Measurements from ENCODE around the gene PKDCC.
A peak's percentile ranks its signal among the peaks of the same experiment; 100 is the strongest.

Gene PKDCC

DNA sequence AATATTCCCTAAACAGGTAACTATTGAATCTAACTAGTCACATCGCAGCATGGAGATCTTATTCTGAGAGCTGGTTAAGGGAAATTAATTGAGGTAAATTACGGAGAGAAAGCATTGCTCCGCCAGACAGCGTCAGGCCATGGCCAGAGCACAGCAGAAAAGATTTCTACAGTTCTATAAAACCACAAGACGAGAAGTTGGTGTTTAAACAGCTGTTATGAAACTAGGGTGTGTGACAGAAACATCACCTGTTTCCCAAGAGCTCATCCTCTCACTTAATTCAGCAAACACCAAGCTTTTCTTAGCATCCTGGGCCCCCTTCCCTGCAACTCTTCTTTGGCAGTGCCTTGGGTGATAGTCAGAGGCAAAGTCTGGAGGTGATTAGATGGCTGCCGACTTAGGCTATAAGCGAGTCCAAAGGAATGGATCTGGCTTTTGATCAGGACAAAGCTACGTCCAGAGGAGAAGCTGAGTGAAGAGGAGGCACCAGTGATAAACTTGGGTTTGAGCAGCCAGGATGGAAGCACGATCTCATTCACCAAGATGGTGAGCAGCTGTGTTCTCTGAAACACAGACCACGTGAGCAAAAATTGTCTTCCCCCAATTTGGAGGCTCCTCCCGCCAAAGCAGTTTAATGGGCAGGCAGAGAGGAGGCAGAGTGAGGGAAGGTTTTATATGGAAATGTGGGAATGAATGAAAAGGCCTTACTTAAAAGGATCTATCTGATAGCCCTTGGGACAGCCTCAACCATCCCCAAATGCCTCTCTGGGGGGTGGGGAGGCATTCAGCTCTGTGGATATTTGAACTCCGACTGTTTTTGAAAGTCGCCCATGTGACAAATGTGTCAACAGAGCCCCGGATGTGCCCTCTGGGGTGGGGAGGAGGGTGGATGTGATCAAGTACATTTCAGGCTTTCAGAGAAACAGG lies 57.8 kb downstream of the PKDCC start:
- DNase-seq (ENCODE audit: low read depth), result peak; percentile 52

DNA sequence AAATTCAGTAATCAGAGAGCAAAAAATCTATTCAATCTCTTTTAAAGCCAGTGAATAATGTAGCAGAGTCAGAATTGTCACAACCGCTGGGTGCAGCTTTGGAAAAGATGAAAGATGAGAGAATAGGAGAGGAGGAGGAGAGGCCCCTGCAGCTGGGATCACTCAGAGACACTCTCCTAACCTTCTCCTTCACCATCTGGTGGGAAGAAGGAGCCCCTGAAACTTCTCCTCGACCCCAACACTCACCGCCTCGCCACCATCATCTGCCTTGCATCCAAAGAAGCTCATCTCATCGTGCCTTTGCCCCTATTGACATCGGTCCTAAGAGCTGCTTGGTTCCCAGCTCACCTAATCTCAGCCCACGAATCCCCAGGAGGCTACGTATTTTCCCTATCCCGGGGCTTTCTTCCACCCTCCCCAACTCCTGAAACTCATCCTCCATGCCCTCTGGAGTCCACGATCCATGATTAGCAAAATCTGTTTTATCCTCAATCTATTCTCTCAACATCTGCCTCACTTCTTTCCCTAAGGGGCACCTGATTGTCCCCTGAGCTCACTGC lies 58.5 kb downstream of the PKDCC start:
- no peak for DNase-seq (ENCODE audit: low read depth)

DNA sequence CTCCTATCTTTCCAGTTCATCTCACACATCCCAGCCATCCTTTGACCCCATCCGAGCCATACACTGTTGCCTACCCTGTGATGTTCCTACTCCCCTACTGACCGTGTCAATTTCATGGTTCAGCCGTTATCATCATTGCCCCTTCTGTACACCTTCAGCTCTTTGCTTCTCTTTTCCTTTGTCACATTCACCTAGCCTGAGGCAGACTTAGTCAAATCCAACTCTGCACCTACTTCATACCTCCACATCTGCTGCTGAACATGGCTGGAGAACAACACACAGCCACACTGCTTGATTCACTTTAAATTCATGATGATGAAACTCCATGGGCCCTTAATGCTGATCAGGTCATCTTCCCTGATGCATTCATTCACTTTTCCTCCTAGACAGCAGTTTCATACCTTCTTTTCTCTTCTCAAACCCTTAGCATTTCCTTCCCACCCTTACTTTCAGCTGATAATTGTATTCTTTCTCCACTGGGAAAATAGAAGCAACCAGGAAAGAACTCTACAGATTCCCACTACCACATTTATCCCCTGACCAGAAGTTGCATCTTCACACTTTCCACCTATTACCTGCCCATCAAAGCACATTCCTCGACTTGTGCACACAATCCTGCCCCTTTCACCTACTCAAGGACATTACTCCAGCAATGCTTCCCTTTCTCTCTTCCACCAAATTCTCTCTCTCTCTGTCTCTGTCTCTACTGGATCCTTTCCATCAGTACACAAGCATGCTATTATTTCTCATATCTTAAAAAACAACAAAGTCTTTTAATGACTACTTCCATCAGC lies 59.6 kb downstream of the PKDCC start:
- DNase-seq (ENCODE audit: low read depth), result no peak
